ENCODE data around the gene SERTAD3. TPM values are rescaled to one million over a fixed set of nuclear protein-coding genes. Genes with fewer than 3 reads are reported as not detected.

Gene SERTAD3
- total RNA-seq, 1 donor from 2014 or later, result 33.7 TPM

- peaks cover 22% of the 10 kb centered on the region for H3K4me1 Mint-ChIP-seq (ENCODE audit: unreplicated experiment)
- H3K36me3 Mint-ChIP-seq, result peaks cover 11% of the 10 kb centered on the region
- no peaks in the 10 kb centered on the region for H3K9me3 Mint-ChIP-seq
- H3K4me3 Mint-ChIP-seq, result peak overlapping the region; percentile 81
- no peak for DNase-seq (ENCODE audit: extremely low spot score, unreplicated experiment)
- TF ChIP-seq, protein P1, sequence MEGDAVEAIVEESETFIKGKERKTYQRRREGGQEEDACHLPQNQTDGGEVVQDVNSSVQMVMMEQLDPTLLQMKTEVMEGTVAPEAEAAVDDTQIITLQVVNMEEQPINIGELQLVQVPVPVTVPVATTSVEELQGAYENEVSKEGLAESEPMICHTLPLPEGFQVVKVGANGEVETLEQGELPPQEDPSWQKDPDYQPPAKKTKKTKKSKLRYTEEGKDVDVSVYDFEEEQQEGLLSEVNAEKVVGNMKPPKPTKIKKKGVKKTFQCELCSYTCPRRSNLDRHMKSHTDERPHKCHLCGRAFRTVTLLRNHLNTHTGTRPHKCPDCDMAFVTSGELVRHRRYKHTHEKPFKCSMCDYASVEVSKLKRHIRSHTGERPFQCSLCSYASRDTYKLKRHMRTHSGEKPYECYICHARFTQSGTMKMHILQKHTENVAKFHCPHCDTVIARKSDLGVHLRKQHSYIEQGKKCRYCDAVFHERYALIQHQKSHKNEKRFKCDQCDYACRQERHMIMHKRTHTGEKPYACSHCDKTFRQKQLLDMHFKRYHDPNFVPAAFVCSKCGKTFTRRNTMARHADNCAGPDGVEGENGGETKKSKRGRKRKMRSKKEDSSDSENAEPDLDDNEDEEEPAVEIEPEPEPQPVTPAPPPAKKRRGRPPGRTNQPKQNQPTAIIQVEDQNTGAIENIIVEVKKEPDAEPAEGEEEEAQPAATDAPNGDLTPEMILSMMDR (conservative IDR thresholded peaks at IDR 0.05), result no peak
- no peaks in the 10 kb centered on the region for H3K27me3 Mint-ChIP-seq
- peak overlapping the region; percentile 97 for H3K27ac Mint-ChIP-seq
These were observed 1.7 kb upstream of the SERTAD3 start for GRCh38 chr19:40445780-40446262.

DNA sequence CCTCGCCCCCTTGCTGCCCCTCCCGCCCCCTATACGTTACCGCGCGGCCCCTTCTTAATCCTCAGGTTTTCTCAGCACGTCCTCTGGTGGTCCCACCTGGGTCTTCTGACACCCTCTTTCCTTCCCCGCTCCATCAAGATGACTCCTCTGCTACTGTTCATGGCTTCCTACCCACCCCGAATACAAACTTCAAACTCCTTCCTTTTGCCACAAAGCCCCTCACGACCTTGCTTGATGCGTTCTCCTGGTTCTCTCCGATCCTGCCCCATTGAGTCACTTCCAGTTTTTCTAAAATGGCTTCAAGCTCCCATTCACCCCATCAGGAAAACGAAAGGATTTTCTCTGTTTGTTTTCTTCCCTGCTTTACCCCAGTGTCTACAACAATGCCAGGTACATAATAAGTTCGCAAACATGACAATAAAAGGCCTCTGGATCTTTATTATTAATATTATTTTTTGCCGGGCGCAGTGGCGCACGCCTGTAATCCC, 734 bp upstream of the SERTAD3 start:
- Mint-ChIP-seq H3K27me3 (no peaks in the 10 kb centered on the region), H3K9me3 (no peaks in the 10 kb centered on the region), H3K36me3 (peaks cover 8% of the 10 kb centered on the region), H3K4me3 (peak overlapping the region; percentile 98), H3K27ac (peak overlapping the region; percentile 97), H3K4me1 (ENCODE audit: unreplicated experiment) (peaks cover 22% of the 10 kb centered on the region)
- DNase-seq (ENCODE audit: extremely low spot score, unreplicated experiment), result no peak
- TF ChIP-seq, protein P1 (conservative IDR thresholded peaks at IDR 0.05), result peak; percentile 24

- peaks cover 9% of the 10 kb centered on the region for H3K36me3 Mint-ChIP-seq
- peak overlapping the region; percentile 98 for H3K4me3 Mint-ChIP-seq
- H3K4me1 Mint-ChIP-seq (ENCODE audit: unreplicated experiment), result peaks cover 27% of the 10 kb centered on the region
- peak; percentile 98 for DNase-seq (ENCODE audit: extremely low spot score, unreplicated experiment)
- no peaks in the 10 kb centered on the region for H3K27me3 Mint-ChIP-seq
- TF ChIP-seq, protein P1 (conservative IDR thresholded peaks at IDR 0.05), result no peak
- H3K27ac Mint-ChIP-seq, result peak overlapping the region; percentile 97
- no peaks in the 10 kb centered on the region for H3K9me3 Mint-ChIP-seq
These were observed 770 bp downstream of the SERTAD3 start for GRCh38 chr19:40443131-40443999.

DNA sequence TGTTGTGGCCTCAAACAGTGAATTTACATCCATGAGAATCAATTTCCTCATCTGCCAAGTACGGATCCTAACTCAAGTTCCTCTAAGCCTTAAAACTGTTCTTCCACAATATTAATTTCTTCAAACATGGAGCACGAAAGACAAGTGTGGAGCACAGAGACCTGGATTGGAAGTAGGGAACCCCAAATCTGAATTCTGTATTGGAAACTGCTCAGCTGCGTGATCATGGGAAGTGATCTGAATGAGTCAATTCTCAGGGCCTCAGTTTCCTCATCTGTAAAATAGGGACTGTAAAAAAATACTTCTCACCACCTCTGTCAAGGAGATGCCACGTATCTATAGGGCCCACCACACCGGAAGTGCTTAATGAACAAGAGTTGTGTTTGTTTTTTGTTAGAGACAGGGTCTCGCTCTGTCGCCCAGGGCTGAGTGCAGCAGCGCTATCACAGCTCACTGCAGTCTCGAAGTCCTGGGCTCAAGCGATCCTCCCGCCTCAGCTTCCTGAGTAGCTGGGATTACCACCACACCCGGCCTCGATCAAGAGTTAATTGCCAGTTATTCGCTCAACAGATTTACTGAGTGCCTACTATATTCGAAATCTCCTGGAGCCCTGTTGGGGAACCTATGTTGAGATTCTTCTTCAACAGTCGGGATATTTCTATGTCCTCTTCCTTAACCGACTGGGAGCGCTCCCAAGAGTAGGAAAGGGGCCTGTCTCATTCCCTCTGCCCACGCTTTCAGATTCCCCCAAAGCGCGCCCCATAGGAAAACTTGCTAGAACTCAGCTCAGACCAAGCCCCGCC, 1.6 kb downstream of the SERTAD3 start:
- H3K9me3 Mint-ChIP-seq, result no peaks in the 10 kb centered on the region
- TF ChIP-seq, protein P1 (conservative IDR thresholded peaks at IDR 0.05), result no peak
- no peaks in the 10 kb centered on the region for H3K27me3 Mint-ChIP-seq
- no peak for DNase-seq (ENCODE audit: extremely low spot score, unreplicated experiment)
- H3K4me1 Mint-ChIP-seq (ENCODE audit: unreplicated experiment), result peaks cover 27% of the 10 kb centered on the region
- peak overlapping the region; percentile 98 for H3K4me3 Mint-ChIP-seq
- peaks cover 12% of the 10 kb centered on the region for H3K36me3 Mint-ChIP-seq
- H3K27ac Mint-ChIP-seq, result peak overlapping the region; percentile 97

DNA sequence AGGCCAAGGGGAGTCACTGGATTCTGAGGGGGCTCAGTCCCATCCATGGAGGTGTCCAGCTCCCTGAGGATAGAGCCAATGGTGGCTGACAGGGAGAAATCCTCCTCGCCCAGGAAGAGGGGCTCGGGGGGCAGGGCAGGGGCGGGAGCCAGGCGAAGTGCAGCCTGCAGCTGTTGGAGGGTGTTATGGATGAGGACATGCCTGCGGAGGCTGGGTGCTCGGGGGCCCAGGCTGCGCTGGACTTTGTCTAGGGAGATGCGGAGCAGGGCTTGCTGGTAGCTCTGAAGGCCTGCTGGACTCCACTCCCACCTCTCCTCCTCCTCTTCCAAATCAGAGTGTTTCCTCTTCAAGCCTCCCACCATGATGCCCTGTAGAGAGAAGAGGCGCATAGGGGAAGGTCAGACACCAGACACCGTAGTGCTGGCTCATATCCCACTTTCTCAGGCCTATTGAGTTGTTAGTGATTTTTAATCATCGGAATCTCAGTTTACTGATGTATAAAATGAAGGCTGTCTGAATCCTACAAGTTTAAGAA, 2.3 kb downstream of the SERTAD3 start:
- TF ChIP-seq, protein P1 (conservative IDR thresholded peaks at IDR 0.05), result no peak
- Mint-ChIP-seq H3K4me3 (peak overlapping the region; percentile 98), H3K27ac (peak overlapping the region; percentile 97), H3K9me3 (no peaks in the 10 kb centered on the region), H3K27me3 (no peaks in the 10 kb centered on the region), H3K36me3 (peaks cover 12% of the 10 kb centered on the region), H3K4me1 (ENCODE audit: unreplicated experiment) (peaks cover 27% of the 10 kb centered on the region)
- DNase-seq (ENCODE audit: extremely low spot score, unreplicated experiment), result no peak

Data from type B pancreatic cell (in vitro differentiated cells).